Bronchial epithelial cell (primary cell): ENCODE data around the gene RSBN1. TPM values are rescaled to one million over a fixed set of nuclear protein-coding genes. Genes with fewer than 3 reads are reported as not detected.

Experiments
- DNase-seq: peaks from one replicate; pipeline ENCODE4 v3.0.0-alpha.2; 2010; ENCODE audit warnings: low read depth
- FAIRE-seq: peaks from 2 replicates; lab custom pipeline; 2011; peaks lifted over from hg19 to GRCh38; lab: Jason Lieb, UNC
- H3K27me3 ChIP-seq: 2 replicates; pipeline ENCODE4 v1.5.1; 2011; ENCODE audit warnings: low read length; ENCODE audit not compliant: control insufficient read depth, insufficient read depth
- H3K36me3 ChIP-seq: 2 replicates; pipeline ENCODE4 v1.5.1; 2011; ENCODE audit warnings: low read length; ENCODE audit not compliant: control insufficient read depth, insufficient read depth
- H3K4me3 ChIP-seq: 2 replicates; pipeline ENCODE4 v1.5.1; 2011; ENCODE audit warnings: mild to moderate bottlenecking, low read depth, low read length, control low read depth
- total RNA-seq: library from RNA; depleted of rRNA; stranded (reverse); fragments of >200 nt; gene quantifications from 2 replicates; pipeline ENCODE4 v1.2.1, GENCODE V29; 2014
- TF ChIP-seq, protein P1 (sequence below): IDR thresholded peaks from 2 replicates; pipeline ENCODE4 v1.5.1; 2011; ENCODE audit warnings: mild to moderate bottlenecking, moderate library complexity, low read length, control low read depth, inconsistent platforms; ENCODE audit not compliant: insufficient read depth, severe bottlenecking

RSBN1 gene
- total RNA-seq, 1 donor from 2014 or later: 7.9 TPM

DNA sequence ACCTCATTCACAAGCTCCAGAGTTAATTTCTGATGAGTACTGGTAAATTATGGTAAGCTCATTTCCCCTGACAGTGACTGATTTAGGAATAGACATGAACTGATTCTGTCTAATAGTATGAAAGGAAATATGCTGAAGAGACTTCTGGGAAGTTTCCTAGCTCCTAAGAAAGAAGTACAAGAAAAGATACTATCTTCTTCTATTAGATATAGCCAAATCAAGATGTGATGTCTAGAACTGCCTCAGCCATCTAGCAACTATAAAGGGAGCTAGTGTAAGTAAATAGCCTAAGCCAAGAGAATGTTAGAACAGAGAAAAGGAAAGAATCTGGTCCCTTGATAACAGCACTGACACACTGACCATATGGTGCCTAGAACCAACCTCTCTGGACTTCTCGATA, 42.2 kb downstream of the RSBN1 start:
- Histone ChIP-seq H3K4me3 (no peak overlapping the region), H3K36me3 (peaks cover 2% of the 10 kb centered on the region), H3K27me3 (no peaks in the 10 kb centered on the region)
- DNase-seq (no peak), FAIRE-seq (no peak)
- TF ChIP-seq, protein P1, sequence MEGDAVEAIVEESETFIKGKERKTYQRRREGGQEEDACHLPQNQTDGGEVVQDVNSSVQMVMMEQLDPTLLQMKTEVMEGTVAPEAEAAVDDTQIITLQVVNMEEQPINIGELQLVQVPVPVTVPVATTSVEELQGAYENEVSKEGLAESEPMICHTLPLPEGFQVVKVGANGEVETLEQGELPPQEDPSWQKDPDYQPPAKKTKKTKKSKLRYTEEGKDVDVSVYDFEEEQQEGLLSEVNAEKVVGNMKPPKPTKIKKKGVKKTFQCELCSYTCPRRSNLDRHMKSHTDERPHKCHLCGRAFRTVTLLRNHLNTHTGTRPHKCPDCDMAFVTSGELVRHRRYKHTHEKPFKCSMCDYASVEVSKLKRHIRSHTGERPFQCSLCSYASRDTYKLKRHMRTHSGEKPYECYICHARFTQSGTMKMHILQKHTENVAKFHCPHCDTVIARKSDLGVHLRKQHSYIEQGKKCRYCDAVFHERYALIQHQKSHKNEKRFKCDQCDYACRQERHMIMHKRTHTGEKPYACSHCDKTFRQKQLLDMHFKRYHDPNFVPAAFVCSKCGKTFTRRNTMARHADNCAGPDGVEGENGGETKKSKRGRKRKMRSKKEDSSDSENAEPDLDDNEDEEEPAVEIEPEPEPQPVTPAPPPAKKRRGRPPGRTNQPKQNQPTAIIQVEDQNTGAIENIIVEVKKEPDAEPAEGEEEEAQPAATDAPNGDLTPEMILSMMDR: no peak

DNA sequence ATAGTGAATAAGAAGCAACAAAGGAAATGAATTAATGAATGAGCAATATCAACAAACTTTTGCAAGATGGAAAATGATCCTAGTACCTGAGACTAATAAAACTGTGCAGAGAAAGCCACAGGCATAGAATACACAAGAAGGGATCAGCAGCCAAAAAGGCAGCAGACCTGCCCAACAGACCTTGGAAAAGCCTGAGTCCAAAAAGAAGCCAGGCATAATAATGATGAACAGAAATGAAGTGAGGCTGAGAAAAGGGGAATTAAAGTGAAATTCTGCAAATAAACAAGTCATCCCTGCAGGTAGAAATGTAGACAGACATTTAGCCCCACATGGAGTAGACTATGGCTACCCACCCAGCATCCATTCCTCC, 42.7 kb downstream of the RSBN1 start:
- Histone ChIP-seq H3K27me3 (no peaks in the 10 kb centered on the region), H3K36me3 (peaks cover 2% of the 10 kb centered on the region), H3K4me3 (no peak overlapping the region)
- DNase-seq (no peak), FAIRE-seq (no peak)
- TF ChIP-seq, protein P1: no peak

DNA sequence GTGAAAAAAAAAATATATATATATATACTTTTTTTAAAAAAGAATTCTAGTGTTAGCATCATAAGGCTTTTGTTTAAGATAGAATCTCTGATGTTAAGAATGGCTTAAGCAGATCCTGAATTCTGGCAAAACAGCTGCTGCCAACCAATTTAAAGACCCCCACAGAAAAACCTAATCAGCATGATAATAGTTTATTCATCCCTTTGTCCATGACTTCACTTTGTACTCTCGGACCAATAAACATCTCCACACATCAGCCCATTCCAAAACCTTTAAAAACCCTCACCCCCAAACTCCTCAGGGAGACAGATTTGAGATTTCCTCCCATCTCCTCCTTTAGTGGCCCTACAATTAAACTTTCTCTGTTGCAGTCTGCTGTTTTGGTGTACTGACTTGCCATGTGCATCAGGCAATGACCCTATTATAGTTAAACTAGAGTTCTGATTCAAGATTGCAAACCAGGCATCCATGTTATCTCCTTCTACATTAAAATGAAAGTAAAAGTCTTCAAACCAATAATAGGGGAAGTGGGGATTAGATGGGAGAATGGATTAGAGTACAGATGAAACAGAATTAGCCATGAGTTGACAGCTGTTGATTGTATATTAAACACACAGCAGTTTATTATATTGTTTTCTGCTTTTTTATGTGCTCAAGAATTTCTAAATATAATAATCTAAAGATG, 43.2 kb downstream of the RSBN1 start:
- TF ChIP-seq, protein P1: no peak
- Histone ChIP-seq H3K4me3 (no peak overlapping the region), H3K27me3 (no peaks in the 10 kb centered on the region), H3K36me3 (peaks cover 2% of the 10 kb centered on the region)
- no peak for DNase-seq
- FAIRE-seq: no peak

DNA sequence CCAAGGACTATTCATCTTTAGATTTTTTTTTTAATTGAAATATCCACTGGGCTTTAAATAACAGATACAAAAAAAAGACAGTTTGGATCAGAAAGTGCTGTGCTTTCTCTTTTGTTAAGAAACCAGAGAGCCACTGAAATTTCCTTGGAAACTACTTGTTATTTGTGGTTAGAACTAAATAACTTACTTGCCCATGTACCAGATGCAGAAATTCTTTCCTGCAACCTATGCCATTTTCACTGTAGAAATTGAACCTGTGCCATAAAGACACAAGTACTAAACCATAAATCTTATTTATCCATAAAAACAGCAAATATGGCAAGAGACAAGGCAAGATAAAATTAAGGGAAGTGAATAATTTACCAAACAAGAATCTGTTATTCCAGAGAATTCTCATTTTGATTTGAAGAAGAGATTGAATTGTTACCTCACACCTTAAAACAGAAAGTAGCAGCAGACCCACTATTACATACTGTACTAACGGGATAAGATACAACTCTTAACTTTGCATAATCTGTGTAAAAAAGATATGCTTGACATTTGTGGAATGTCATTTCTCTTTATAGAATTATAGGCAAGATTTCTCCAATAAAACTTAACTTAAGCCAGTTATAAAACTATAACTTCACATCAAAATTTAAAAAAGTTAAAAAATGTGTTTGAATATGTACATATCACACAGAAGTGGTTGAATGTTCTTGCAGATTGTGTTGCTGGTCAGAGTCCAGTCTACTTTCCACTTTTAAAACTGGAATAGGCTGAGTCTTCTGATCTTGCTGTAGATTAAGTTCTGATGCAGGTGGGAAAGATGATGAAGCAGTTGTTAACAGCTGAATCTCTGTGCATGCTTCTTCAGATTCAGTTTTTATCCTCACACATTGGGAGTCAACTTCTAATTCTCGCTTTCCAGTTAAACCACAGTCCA, 46.7 kb downstream of the RSBN1 start:
- no peak for FAIRE-seq
- Histone ChIP-seq H3K27me3 (no peaks in the 10 kb centered on the region), H3K36me3 (peaks cover 2% of the 10 kb centered on the region), H3K4me3 (no peak overlapping the region)
- DNase-seq: no peak
- TF ChIP-seq, protein P1: no peak

DNA sequence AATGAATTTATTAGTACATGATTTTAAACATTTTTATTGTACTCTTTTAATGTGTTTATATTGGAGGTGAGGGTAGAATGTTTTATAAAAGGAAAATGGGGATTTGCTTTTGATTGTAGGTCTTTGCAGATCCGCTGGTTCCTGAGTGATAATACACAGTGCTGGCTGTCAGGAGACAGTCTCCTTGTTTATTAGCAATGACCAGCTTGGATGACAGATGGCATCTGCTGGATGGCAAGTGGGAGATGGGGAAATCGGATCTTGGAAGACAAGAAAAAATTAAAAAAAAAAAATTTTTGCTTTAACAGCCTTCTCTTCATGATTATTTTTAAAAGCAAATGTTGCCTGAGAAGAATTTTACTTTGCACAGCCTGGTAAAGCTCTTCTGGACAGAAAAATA, 48.6 kb downstream of the RSBN1 start:
- FAIRE-seq (no peak), DNase-seq (no peak)
- H3K27me3 ChIP-seq: no peaks in the 10 kb centered on the region
- H3K36me3 ChIP-seq: peaks cover 2% of the 10 kb centered on the region
- H3K4me3 ChIP-seq: no peak overlapping the region
- TF ChIP-seq, protein P1: no peak
